ENCODE data around the gene IL17C.

IL17C gene

DNA sequence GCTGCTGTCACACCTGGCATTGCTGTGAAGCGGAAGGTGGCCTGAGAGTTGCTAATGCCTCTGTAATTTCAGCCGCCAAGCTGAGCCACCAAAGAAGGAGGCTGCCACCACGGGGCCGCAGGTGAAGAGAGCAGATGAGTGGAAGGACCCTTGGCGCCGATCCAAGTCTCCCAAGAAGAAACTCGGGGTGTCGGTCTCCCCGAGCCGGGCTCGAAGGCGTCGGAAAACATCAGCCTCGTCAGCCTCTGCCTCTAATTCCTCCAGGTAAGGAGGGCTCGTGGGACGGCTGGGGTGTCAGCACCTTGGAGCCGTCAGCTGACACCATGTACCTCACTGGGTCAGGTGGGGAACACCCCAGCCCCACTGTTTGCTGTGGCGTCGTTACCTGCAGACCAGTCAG, 16.2 kb upstream of the IL17C start:
- H3K36me3 ChIP-seq (replicated peaks), result peaks cover 39% of the 10 kb centered on the region

DNA sequence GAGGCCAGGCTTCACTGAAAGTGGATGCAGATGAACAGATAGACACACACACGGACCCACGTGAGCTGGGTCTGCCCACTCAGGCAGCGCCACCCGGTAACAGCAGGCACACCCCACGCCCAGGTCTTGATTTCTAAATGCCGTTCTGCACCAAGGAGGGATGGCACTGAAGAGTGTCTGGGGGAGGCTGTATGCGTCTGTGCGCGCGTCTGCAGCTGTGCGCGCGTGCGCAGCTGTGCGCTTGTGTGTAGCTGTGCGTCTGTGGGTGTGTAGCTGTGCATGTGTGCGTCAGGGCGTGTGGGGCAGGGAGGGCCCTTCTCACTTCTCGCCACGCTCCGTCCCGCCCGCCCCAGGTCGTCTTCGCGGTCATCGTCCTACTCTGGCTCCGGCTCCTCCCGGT, 15.5 kb upstream of the IL17C start:
- peaks cover 47% of the 10 kb centered on the region for H3K36me3 ChIP-seq (replicated peaks)
- TF ChIP-seq, protein P1, sequence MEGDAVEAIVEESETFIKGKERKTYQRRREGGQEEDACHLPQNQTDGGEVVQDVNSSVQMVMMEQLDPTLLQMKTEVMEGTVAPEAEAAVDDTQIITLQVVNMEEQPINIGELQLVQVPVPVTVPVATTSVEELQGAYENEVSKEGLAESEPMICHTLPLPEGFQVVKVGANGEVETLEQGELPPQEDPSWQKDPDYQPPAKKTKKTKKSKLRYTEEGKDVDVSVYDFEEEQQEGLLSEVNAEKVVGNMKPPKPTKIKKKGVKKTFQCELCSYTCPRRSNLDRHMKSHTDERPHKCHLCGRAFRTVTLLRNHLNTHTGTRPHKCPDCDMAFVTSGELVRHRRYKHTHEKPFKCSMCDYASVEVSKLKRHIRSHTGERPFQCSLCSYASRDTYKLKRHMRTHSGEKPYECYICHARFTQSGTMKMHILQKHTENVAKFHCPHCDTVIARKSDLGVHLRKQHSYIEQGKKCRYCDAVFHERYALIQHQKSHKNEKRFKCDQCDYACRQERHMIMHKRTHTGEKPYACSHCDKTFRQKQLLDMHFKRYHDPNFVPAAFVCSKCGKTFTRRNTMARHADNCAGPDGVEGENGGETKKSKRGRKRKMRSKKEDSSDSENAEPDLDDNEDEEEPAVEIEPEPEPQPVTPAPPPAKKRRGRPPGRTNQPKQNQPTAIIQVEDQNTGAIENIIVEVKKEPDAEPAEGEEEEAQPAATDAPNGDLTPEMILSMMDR (IDR thresholded peaks at IDR 0.05; ENCODE audit: low read depth, low read length, missing control alignments), result no peak
- no peaks in the 10 kb centered on the region for H3K27me3 ChIP-seq (replicated peaks)
- H3K4me3 ChIP-seq (ENCODE audit: low read depth, low read length), result no peak overlapping the region
- in situ Hi-C loops (cut with HindIII; ENCODE audit: low pct_ligation_motif_present, low sequenced_read_pairs), result no loop called here
- no peak for DNase-seq
- no peak overlapping the region for H3K27ac ChIP-seq

More for the DNA sequence above, 16.2 kb upstream of the IL17C start:
- TF ChIP-seq, protein P1 (IDR thresholded peaks at IDR 0.05; ENCODE audit: low read depth, low read length, missing control alignments), result no peak
- no peak overlapping the region for H3K4me3 ChIP-seq (ENCODE audit: low read depth, low read length)
- DNase-seq, result no peak
- H3K27me3 ChIP-seq (replicated peaks), result no peaks in the 10 kb centered on the region
- no peak overlapping the region for H3K27ac ChIP-seq
- in situ Hi-C loops (cut with HindIII; ENCODE audit: low pct_ligation_motif_present, low sequenced_read_pairs), result no loop called here

DNA sequence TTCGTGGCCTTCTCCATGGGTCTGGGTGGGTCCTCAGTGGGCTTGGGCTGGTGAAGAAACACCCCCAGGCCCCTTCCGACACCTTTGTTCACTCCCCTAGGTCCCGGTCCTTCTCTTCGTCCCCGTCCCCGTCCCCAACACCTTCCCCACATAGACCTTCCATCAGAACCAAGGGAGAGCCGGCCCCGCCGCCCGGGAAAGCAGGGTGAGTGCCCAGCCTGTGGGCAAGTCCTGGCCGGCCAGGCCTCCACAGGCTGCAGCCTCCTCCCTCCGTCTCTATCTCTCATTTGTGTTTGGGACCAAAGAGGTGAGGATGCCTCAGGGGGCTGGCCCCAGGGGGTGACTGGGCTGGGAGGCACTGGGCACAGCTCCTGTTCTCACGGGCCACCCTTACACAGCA, 14.5 kb upstream of the IL17C start:
- in situ Hi-C loops (cut with HindIII; ENCODE audit: low pct_ligation_motif_present, low sequenced_read_pairs), result no loop called here
- Histone ChIP-seq H3K36me3 (replicated peaks) (peaks cover 56% of the 10 kb centered on the region), H3K27ac (no peak overlapping the region), H3K4me3 (ENCODE audit: low read depth, low read length) (no peak overlapping the region), H3K27me3 (replicated peaks) (no peaks in the 10 kb centered on the region)
- DNase-seq, result no peak
- TF ChIP-seq, protein P1 (IDR thresholded peaks at IDR 0.05; ENCODE audit: low read depth, low read length, missing control alignments), result no peak

DNA sequence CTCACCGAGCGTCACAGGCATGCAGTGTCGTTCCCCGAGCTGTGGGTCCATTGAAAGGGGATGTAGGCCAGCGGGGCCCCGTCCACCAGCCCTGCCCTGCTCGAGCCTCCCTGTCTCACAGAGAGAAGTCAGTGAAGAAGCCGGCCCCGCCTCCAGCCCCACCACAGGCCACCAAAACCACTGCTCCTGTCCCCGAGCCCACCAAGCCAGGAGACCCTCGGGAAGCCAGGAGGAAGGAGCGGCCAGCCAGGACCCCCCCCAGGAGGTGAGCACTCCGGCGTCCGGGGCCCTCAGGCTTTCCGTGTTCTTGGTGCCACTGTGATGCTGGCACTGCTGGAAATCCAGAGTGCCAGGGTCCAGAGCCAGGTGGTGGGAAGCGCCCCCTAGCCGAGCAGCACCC, 13.9 kb upstream of the IL17C start:
- no peak for DNase-seq
- Histone ChIP-seq H3K27ac (no peak overlapping the region), H3K27me3 (replicated peaks) (no peaks in the 10 kb centered on the region), H3K4me3 (ENCODE audit: low read depth, low read length) (no peak overlapping the region), H3K36me3 (replicated peaks) (peaks cover 59% of the 10 kb centered on the region)
- in situ Hi-C loops (cut with HindIII; ENCODE audit: low pct_ligation_motif_present, low sequenced_read_pairs), result no loop called here
- TF ChIP-seq, protein P1 (IDR thresholded peaks at IDR 0.05; ENCODE audit: low read depth, low read length, missing control alignments), result no peak

DNA sequence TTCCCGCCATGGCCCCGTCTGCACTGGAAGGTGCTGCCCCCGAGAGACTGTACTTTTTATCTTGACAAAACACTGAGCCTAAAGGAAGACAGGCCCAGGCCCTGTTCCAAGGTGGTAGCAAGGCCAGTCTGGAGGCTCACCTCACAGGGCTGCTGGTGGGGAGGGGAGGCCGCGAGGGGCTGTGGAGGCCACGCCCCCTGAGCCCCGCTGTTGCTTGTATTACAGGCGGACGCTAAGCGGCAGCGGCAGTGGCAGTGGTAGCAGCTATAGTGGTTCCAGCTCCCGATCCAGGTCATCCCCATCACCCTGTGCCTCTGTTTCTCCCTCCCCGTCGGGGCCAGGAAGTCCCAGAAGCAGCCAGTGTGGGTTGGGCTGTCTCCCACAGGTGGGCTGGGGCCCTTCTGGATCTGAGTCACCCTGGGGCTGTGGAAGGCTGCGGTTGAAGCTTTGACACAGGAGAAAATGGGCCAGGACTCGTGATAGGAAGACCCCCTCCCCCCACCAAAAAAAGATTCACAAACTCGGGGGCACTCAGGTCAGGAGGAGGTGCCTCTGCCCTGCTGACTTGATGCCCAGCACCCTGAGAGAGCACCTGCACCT, 13.3 kb upstream of the IL17C start:
- no peak overlapping the region for H3K4me3 ChIP-seq (ENCODE audit: low read depth, low read length)
- TF ChIP-seq, protein P1 (IDR thresholded peaks at IDR 0.05; ENCODE audit: low read depth, low read length, missing control alignments), result no peak
- no peak overlapping the region for H3K27ac ChIP-seq
- no peak for DNase-seq
- in situ Hi-C loops (cut with HindIII; ENCODE audit: low pct_ligation_motif_present, low sequenced_read_pairs), result no loop called here
- H3K36me3 ChIP-seq (replicated peaks), result peaks cover 62% of the 10 kb centered on the region
- no peaks in the 10 kb centered on the region for H3K27me3 ChIP-seq (replicated peaks)

DNA sequence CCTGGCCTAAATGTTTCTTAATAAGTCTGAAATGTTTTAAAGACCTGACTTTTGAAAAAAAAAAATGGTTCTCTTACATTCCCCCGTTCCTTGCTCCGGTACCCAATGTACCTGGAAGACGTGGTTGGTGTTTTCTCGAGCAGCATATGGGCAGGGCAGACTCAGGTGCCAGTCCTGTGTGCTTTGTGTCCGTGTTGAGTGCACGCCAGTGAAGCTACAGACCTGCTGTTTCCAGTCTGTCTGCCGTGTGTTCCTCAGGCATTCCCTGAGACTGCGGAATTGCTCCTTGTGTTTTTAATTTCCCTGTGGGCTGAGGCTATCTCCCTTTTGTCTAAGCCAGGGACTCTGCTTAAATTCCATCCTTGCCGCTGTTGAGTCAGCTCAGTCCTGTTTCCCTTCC, 11.7 kb upstream of the IL17C start:
- DNase-seq, result no peak
- Histone ChIP-seq H3K36me3 (replicated peaks) (peaks cover 73% of the 10 kb centered on the region), H3K27me3 (replicated peaks) (no peaks in the 10 kb centered on the region), H3K27ac (no peak overlapping the region), H3K4me3 (ENCODE audit: low read depth, low read length) (no peak overlapping the region)
- in situ Hi-C loops (cut with HindIII; ENCODE audit: low pct_ligation_motif_present, low sequenced_read_pairs), result no loop called here
- TF ChIP-seq, protein P1 (IDR thresholded peaks at IDR 0.05; ENCODE audit: low read depth, low read length, missing control alignments), result no peak

Measured in brain microvascular endothelial cell (primary cell).